ENCODE measurements around the gene POU2F2. TPM values are rescaled to one million over a fixed set of nuclear protein-coding genes. Genes with fewer than 3 reads are reported as not detected.

The POU2F2 gene
- total RNA-seq, 2 experiments from 2014 or later: 33.5 to 59.5 TPM

DNA sequence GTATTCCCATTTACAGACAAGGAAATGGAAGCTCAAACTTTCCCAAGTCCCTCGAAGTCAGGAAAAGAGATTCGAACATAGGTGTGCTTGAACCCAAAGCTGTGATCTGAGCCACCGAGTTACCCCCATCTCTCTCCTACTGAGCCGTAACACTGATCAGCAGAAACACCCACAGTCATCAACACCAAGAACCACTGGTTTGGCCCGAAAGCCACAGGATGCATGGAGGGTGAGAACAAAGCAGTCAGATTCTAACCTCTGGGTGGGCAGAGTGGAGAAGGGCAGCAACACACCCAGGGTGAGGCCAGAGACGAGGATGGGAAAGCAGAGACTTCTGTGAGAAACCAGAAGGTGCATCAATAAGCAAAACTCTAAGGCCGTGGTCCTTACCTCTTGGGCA is 27.7 kb upstream of the POU2F2 start:
- DNase-seq (ENCODE audit: low spot score): no peak
- H3K79me2 ChIP-seq (ENCODE audit: insufficient read depth, low read depth, low read length): no peaks in the 10 kb centered on the region
- no peak overlapping the region for H3K4me3 ChIP-seq (ENCODE audit: low read depth, low read length, poor library complexity, severe bottlenecking)
- no peak overlapping the region for H2AFZ ChIP-seq (ENCODE audit: low read length)
- ChIA-PET POLR2A (no interaction called here), CTCF (ENCODE audit: unreplicated experiment) (no interaction called here)
- no peak overlapping the region for H3K27ac ChIP-seq (ENCODE audit: low read depth, low read length, poor library complexity, severe bottlenecking)
- no peaks in the 10 kb centered on the region for H3K36me3 ChIP-seq (ENCODE audit: insufficient read depth, low read length)
- no peak for TF ChIP-seq EZH2phosphoT487 (IDR thresholded peaks at IDR 0.05; ENCODE audit: borderline replicate concordance, low read depth, low read length)
- TF ChIP-seq, protein P1, sequence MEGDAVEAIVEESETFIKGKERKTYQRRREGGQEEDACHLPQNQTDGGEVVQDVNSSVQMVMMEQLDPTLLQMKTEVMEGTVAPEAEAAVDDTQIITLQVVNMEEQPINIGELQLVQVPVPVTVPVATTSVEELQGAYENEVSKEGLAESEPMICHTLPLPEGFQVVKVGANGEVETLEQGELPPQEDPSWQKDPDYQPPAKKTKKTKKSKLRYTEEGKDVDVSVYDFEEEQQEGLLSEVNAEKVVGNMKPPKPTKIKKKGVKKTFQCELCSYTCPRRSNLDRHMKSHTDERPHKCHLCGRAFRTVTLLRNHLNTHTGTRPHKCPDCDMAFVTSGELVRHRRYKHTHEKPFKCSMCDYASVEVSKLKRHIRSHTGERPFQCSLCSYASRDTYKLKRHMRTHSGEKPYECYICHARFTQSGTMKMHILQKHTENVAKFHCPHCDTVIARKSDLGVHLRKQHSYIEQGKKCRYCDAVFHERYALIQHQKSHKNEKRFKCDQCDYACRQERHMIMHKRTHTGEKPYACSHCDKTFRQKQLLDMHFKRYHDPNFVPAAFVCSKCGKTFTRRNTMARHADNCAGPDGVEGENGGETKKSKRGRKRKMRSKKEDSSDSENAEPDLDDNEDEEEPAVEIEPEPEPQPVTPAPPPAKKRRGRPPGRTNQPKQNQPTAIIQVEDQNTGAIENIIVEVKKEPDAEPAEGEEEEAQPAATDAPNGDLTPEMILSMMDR (conservative IDR thresholded peaks at IDR 0.05; ENCODE audit: low read length): no peak
- H3K9me3 ChIP-seq (ENCODE audit: low read length): no peaks in the 10 kb centered on the region
- intact Hi-C loops (cut with micrococcal nuclease; ENCODE audit: unreplicated experiment): no loop called here
- H3K4me1 ChIP-seq (ENCODE audit: insufficient read depth, low read length, poor library complexity, severe bottlenecking): peaks cover 7% of the 10 kb centered on the region
- BruUV-seq (replicated peaks): no TSS peak
- no peaks in the 10 kb centered on the region for H4K20me1 ChIP-seq (ENCODE audit: insufficient read depth, low read length)
- no peaks in the 10 kb centered on the region for H3K9me2 ChIP-seq (ENCODE audit: insufficient read depth, low read length)
- H3K4me2 ChIP-seq (ENCODE audit: low read length): no peak overlapping the region

DNA sequence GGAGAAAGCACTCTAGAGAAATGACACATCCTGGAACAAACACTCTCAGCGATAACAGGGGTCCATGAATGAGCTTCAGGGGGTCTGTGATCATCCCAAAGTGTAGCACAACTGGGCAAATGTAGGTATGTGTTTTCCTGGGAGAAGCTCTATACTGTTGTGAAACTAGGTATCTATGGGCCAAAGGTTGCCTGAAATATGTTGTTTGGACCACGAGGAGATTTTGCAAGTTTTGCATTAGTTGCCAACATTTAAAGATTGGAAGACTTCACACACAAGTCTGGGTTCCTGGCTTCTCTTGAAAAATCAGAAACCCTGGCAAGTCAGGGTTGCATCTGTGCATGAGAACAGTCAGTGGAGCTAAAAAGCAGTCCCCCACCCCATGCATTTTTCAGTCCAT is 26.7 kb upstream of the POU2F2 start:
- POLR2A ChIA-PET: no interaction called here
- BruUV-seq (replicated peaks): no TSS peak
- CTCF ChIA-PET (ENCODE audit: unreplicated experiment): no interaction called here

DNA sequence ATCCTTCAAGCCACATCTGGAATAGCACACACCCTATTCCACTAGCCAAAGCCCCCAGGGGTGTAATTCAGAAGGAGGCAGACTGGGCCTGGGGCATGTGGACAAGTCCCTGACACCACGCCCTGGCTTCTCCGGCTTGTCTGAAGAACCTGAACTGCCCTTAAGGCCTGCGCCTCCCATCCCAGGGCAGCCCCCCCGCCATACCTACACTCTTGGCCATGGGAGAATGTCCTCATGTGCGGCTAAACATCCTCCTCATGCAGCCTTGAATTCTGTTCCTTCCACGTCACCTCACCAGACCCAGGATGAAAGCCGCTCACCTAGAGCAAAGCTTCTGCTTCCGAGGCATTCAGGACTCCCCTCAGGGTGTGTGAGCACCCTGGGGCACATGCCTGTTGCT is 24.3 kb upstream of the POU2F2 start:
- no peaks in the 10 kb centered on the region for H3K79me2 ChIP-seq (ENCODE audit: insufficient read depth, low read depth, low read length)
- POLR2A ChIA-PET: interaction anchor here (0.6 kb wide), 1 partner anchor 122 kb away, joined by 4 read pairs; no protein-coding TSS in a partner anchor
- H2AFZ ChIP-seq (ENCODE audit: low read length): no peak overlapping the region
- H3K27ac ChIP-seq (ENCODE audit: low read depth, low read length, poor library complexity, severe bottlenecking): no peak overlapping the region
- H3K4me3 ChIP-seq (ENCODE audit: low read depth, low read length, poor library complexity, severe bottlenecking): no peak overlapping the region
- intact Hi-C loops (cut with micrococcal nuclease; ENCODE audit: unreplicated experiment): no loop called here
- peaks cover 16% of the 10 kb centered on the region for H3K4me1 ChIP-seq (ENCODE audit: insufficient read depth, low read length, poor library complexity, severe bottlenecking)
- CTCF ChIA-PET (ENCODE audit: unreplicated experiment): no interaction called here
- no TSS peak for BruUV-seq (replicated peaks)
- H3K9me3 ChIP-seq (ENCODE audit: low read length): no peaks in the 10 kb centered on the region
- TF ChIP-seq, protein P1 (conservative IDR thresholded peaks at IDR 0.05; ENCODE audit: low read length): no peak
- no peak for TF ChIP-seq EZH2phosphoT487 (IDR thresholded peaks at IDR 0.05; ENCODE audit: borderline replicate concordance, low read depth, low read length)
- H3K4me2 ChIP-seq (ENCODE audit: low read length): no peak overlapping the region
- no peaks in the 10 kb centered on the region for H3K36me3 ChIP-seq (ENCODE audit: insufficient read depth, low read length)
- H4K20me1 ChIP-seq (ENCODE audit: insufficient read depth, low read length): no peaks in the 10 kb centered on the region
- H3K9me2 ChIP-seq (ENCODE audit: insufficient read depth, low read length): no peaks in the 10 kb centered on the region
- no peak for DNase-seq (ENCODE audit: low spot score)

More for the DNA sequence above, 26.7 kb upstream of the POU2F2 start:
- H3K27ac ChIP-seq (ENCODE audit: low read depth, low read length, poor library complexity, severe bottlenecking): no peak overlapping the region
- no peaks in the 10 kb centered on the region for H3K36me3 ChIP-seq (ENCODE audit: insufficient read depth, low read length)
- TF ChIP-seq EZH2phosphoT487 (IDR thresholded peaks at IDR 0.05; ENCODE audit: borderline replicate concordance, low read depth, low read length): no peak
- TF ChIP-seq, protein P1 (conservative IDR thresholded peaks at IDR 0.05; ENCODE audit: low read length): no peak
- no peaks in the 10 kb centered on the region for H3K79me2 ChIP-seq (ENCODE audit: insufficient read depth, low read depth, low read length)
- no peak for DNase-seq (ENCODE audit: low spot score)
- H3K9me3 ChIP-seq (ENCODE audit: low read length): no peaks in the 10 kb centered on the region
- H3K4me3 ChIP-seq (ENCODE audit: low read depth, low read length, poor library complexity, severe bottlenecking): no peak overlapping the region
- H3K9me2 ChIP-seq (ENCODE audit: insufficient read depth, low read length): no peaks in the 10 kb centered on the region
- H3K4me1 ChIP-seq (ENCODE audit: insufficient read depth, low read length, poor library complexity, severe bottlenecking): peaks cover 16% of the 10 kb centered on the region
- no peak overlapping the region for H2AFZ ChIP-seq (ENCODE audit: low read length)
- H4K20me1 ChIP-seq (ENCODE audit: insufficient read depth, low read length): no peaks in the 10 kb centered on the region
- H3K4me2 ChIP-seq (ENCODE audit: low read length): no peak overlapping the region
- intact Hi-C loops (cut with micrococcal nuclease; ENCODE audit: unreplicated experiment): no loop called here

Data from OCI-LY7 (cell line).